CD4-positive, alpha-beta T cell treated with Interleukin-1 beta for 1 hour (primary cell): ENCODE data around the gene OTOA.
"Not testable (repeated sequence)": the region's sequence is repeated elsewhere in the genome, so short reads cannot be mapped to it uniquely, and the experiment has no call there.

Source experiments
- DNase-seq, 2 donors: peaks; one replicate each; pipeline ENCODE4 v3.0.0-alpha.2; 2020 to 2022

OTOA gene

DNA sequence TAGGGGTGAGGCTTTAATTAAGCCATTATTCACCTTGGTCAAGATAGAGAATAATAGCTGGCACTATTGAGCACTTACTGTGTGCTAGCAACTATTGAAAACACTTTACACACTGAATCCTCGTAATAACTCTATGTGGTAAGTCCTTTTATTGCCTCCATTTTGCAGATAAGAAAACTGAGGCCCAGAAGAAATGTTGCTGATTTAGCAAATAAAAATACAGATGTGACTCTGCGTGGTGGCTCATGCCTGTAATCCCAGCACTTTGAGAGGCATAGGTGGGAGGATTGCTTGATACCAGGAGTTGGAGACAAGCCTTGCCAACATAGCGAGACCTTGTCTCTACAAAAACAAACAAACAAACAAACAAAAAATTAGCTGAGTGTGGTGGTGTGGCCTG lies 19.4 kb downstream of the OTOA start:
- DNase-seq = no peak

DNA sequence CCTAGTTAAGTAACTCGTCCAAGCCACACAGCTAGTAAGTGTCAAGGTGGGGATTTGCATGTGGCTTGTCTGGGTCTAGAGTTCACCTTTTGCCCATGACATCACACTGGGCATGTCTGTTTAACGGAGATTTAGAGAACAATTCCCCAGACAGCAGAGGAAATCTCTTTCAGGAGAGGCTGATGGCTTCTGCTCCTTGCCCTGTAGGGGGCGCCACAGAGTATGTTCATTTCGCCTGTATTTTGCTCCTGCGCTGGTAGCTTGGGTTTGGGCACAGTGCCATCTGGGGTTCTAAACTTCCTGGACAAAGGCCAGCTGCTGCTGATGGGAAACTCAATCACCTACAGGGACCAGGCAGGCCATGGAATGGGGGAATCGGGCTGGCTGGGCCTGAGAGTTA lies 20.4 kb downstream of the OTOA start:
- peak; percentile 24 to 29 for DNase-seq

DNA sequence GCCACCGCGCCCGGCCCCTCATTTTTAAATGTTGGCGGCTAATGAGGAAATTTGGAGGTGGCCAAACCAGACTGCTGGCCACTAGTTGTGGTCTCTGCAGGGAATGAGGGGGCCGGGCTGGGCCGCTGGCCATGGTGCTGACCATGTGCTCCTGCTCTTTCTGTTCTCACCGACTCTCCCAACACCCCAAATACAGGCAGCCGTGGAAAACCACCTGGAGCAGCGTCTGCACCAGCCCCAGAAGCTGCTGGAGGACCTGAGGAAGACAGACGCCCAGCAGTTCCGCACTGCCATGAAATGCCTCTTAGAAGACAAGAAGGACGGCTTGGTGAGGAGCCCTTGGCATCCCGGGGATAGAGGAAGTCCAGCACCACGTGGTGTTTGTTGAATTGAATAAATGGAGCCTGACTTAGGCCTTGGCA lies 21.3 kb downstream of the OTOA start:
- DNase-seq = no peak

DNA sequence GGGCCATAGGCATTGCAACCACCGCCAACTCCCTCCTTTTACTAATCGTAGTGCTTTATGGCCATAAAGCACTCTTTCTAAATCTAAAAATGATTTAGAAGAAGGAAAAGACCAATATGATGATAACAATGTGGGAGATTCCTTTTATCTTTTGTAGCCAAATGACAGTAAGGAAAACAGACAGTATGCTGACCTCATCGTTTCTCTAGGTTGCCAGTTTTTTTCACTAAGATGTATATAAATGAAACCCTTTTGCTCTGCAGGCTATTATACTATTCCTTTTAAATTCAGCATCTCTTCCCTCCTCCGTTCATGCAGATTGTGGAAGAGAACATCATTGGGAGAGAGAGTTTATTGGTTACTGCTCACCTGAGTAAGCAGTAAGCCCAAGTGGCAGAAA lies 25.3 kb downstream of the OTOA start:
- DNase-seq = no peak

DNA sequence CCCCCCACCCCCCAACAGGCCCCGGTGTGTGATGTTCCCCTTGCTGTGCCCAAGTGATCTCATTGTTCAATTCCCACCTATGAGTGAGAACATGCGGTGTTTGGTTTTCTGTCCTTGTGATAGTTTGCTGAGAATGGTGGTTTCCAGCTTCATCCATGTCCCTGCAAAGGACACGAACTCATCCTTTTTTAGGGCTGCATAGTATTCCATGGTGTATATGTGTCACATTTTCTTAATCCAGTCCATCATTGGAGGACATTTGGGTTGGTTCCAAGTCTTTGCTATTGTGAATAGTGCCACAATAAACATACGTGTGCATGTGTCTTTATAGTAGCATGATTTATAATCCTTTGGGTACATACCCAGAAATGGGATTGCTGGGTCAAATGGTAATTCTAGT lies 27.2 kb downstream of the OTOA start:
- DNase-seq = not testable (repeated sequence)

DNA sequence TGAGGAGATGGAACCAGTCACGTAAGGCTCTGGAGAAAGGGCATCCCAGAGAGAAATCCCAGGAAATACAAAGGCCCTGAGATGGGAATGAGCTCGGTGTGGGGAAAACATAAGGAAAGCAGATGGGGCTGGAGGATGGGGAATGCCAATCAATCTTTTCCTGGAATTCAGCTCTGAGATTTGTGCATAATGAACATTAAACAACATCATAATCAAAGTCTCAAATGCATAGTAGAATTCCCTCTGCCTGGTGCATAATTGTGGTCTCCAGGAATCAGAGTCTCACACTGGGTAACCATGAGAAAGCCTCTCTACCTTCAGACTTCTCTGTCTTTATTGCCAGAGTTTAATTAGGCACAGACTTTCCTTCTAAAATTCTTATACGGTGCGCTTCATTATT lies 30.8 kb downstream of the OTOA start:
- DNase-seq = no peak

DNA sequence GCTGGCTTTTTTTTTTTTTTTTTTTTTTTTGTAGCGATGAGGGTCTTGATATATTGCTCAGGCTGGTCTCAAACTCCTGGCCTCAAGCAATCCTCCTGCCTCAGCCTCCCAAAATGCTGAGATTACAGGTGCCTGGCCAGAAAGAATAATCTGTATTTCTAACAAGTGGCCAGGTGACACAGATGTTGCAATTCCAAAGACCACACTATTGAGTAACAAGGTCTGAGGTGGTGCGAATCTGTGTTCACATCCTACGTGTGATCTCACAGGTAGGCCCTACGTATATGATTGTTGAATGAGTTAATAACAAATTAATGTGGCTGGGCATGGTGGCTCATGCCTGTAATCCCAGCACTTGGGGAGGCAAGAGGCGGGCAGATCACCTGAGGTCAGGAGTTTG lies 33.3 kb downstream of the OTOA start:
- no peak for DNase-seq

DNA sequence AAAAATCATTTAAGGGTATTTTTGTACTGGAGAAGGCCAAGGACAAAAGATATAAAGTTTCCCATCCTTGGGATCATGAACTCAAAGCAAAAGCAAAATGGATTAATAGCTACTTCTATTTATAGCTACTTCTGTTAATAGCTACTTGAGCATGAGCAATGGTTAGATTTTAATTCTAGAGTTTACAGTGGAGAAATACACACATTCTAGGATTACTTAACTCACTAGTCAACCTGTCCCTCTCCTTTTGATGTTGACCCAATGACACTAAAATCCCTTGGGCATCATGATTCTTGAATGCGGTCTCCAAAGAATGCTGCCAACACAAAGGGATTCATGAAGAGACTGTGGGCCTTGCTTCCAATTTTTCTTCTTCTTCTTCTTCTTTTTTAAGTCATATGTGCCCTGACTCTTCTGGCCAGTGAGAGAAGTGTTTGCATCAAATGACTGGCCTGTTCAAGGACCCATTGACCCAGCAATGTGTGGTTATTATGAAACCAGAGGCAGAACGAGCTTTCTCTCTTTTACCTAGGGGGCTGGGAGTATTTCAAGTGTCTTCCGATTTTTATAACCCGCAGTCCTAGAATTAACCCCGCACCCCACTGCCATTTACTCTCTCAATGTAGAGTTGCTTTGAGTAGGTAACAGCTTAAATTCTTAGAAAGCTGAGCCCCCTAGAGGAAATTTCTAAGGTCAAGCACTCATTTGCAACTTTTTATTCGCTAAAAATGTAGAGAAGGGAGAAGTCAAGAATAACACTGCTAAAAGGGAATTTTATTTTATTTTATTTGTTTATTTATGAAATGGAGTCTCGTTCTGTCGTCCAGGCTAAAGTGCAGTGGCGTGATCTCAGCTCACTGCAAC lies 34.6 kb downstream of the OTOA start:
- DNase-seq = no peak

DNA sequence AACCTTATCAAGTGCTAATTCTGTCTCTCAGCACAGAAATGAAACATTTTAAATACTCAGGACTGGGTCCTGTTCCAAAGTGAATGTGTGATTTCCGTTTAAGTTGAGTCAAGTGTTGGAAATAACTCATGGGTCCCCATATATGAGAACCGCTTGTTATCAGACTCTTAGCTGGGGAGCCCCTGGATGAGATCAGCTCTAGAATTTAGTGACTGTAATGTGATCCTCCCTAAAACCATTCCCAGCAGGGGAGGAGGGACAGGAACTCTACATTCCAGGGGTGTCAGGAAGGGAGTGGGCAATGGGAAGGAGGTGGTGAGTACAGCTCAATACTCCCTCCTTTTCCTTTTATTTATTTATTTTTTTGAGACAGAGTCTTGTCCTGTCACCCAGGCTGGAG lies 37.5 kb downstream of the OTOA start:
- no peak for DNase-seq

DNA sequence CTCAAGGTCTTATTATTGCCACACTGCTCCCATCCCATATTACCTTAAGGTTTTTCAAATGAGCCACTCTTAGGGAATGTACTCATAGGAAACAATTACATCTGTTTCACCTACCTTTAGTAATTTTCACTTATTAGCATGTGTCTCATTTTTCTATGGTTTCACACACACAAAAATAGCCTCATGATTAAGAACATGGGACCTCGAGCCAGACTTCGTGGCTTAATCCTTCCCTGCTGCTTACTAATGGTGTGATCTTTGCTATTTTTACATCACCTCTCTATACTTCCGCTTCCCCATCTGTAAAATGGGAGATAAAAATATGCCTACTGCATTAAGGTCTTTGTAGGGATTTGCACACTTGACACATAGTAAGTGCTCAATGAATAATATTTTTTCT lies 38.5 kb downstream of the OTOA start:
- no peak for DNase-seq

DNA sequence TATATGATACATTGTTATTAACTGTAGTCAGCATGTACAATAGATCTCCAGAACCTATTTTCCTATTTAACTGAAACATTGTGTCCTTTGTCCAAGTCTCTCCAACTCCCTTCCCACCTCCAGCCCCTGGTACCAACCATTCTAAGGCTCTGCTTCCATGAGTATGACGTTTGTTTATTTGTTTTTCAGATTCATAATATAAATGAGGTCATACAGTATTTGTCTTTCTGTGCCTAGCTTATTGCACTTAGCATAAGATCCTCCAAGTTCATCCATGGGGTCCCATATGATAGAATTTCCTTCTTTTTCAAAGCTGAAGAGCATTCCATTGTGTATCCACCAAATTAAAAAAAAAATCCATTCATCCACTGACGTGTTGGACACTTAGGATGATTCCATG lies 39.4 kb downstream of the OTOA start:
- no peak for DNase-seq

DNA sequence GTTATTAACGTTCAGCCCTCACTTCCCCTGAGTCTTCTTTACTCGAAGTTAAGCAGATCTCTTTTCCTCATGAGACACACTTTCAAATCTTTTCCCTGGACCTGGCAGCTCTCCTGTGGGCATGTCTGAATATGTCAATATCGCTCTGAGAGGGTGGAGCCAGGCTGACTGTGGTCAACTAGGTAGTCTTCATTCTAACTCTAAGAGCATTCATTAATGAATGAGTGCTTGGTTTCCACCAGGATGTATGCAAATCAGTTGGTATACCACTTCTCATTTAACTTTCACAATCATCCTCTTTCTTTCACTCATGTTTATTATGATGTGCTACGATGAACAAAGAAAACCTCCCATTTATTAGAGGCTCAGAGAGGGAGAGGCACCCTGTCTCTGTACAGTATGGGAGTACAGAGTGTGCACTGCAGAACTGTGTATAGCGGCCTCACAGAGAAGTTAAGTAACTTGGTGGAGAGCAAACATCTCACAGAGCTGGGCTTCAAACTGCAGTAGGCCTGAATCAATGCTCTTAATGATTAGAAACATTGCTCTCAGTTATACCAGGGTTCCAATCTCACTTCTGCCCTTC lies 39.9 kb downstream of the OTOA start:
- DNase-seq = no peak

DNA sequence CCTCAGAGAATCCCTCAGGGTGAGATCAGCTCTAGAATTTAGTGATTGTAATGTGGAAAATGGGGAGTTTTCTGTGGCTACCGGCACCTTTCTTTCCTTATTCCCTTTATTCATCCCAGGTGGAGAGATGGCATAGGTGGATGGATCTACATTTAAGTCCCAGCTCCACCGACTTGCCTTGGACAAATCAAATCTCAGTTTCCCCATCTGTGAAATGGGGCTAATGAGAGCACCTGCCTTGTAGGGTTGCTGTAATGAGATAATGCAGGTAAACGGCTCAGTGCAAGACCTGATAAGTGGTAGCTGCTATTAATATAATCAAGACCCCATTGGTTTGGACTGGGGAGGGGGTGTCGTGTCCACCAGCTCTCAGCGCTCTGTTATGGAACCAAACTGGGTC lies 40.5 kb downstream of the OTOA start:
- no peak for DNase-seq

DNA sequence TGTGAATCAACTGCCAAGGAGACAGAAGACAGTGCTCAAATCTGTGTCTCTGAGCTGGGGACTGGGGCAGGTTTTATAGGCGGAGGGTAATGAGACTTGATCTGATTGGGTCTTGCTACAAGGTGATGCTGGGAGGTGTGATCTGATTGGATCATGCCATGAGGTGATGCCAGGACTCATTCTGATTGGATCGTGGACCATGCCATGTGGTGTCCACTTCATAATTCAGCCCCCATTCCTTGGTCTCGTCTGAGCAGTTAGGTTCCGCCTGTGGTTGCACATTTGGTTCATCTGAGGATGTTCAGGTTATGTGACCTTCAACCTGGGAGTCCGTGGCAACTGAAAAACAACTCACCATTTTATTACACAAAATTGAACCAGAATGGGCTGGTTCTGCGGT lies 41.0 kb downstream of the OTOA start:
- DNase-seq = no peak

DNA sequence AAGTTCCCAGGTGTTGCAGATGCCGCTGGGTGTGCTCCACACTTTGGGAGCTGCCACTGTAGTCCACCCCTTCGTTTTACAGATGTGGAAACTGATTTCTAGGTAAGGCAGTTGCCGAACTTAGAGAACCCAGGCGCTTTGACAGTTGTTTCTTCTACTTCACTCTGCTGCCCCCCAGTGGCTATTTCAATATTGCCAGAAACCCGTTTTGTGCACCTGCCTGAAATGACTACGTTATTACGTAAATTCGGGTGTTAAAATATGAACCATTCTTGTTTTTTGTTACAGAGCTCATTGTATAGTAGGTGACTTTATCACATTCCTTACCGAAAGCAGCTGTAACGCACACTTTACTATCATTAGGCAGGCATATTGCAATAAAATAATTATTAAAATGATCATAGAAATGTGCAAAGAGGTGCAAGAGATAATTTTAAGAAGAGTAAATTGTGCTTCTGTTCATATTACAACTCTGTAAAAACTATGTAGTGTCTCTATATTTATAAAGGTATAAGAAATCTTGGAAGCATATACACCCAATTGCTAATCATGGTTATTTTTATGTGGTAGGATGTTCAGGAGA lies 44.9 kb downstream of the OTOA start:
- DNase-seq = peak; percentile 81 to 87

DNA sequence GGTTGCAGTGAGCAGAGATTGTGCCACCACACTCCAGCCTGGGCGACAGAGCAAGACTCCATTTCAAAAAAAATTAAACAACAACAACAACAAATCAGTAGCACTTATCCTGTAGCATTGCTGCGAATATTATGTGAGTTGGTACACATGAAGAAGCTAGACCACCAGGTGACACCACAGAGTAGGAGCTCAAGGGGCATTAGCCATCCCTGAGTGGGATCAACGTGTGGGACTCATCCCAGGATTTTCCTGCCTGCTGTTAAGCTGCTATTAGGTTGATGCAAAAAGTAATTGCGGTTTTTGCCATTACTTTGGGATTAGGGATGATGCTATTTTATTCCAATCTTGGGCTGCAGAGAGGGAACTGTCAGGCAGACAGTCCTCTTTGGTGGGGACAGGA lies 47.2 kb downstream of the OTOA start:
- no peak for DNase-seq

DNA sequence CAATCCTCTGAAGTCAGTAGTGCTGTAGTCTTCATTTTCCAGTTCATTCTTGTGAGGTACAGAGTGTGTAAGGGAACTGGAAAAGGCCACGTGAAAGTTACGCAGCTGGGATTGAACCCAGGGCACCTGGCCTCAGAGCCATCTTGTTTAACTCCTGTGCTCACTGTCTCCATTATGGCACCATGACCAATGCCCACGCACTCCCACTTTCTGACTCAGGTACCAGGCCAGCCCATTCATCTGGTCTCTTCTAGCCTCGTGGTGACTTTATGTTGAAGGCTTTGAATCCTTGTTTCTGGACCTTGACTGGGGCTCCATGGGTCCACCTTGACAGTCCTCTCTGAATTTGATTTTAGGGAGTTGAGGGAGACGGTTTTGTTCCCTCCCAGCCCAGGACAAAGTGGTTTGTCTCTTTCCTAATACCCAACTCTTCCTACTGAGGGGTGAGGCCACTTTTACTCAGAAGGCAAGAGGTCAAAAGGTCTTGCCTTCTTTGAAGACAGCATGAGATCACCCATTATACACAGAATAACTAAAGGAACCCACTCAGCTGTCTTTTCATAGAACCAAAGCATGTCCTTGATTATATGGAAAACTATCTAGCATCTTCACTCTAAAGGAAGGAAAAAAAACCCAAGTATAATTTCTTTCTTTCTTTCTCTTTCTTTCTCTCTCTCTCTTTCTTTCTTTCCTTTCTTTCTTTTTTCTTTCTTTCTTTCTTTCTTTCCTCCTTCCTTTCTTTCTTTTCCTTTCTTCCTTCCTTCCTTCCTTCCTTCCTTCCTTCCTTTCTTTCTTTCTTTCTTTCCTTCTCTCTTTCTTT lies 50.0 kb downstream of the OTOA start:
- no peak for DNase-seq

DNA sequence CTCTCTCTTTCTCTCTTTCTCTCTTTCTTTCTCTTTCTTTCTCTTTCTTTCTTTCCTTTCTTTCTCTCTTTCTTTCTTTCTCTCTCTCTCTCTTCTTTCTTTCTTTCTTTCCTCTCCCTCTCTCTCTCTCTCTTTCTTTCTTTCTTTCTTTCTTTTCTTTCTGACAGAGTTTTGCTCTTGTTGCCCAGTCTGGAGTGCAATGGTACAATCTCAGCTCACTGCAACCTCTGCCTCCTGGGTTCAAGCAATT lies 50.5 kb downstream of the OTOA start:
- not testable (repeated sequence) for DNase-seq

DNA sequence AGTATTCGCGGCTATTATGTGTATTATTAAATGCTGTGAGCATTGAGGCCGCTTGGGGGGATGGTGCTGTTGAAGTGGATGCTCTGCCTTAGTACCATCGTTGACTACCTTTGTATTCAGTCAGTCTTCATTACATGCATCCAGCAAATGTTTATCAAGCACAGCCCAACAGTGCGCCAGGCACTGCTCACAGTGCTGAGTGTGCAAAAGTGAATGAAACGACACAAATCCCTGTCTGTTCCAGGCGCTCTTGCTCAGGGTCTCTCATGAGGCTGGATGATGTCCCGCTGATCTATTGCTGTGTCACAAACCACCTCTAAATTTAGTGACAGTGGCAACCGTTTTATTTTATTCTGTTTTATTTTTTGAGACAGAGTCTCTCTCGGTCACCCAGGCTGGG lies 53.8 kb downstream of the OTOA start:
- DNase-seq = no peak

DNA sequence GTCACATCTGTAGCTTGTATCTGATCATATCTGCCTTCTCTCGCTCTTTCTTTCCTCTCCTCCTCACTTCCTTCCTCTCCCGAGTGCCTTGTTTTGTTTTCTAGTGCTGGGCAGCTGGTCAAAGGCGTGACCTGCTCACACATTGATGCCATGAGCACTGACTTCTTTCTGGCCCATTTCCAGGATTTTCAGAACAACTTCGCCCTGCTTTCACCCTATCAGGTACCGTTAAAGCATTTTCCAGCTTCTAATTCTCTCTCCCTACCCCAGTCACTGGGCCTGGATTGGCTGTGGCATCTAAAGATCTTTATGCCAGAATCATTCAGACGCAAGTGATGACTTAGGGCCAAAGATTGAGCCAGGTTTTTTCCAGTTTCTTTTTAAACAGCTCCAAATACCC lies 55.5 kb downstream of the OTOA start:
- DNase-seq = no peak

DNA sequence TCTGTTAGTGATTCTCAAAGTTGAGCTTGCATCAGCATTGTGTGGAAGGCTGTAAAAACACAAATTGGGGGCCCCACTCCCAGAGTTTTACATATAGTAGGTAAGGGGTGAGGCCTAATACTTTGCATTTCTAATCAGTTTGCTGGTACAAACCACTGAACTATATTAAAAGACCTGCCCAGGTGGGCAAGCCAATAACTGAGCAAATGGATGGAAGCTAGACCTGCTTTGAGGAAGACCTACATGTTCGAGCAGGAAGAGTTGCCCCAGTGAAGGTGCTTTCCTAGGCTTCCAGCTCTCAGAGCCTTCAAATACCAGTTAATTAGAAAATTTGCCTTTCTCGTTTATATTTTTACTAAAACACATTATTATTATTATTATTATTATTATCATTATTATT lies 56.8 kb downstream of the OTOA start:
- no peak for DNase-seq

DNA sequence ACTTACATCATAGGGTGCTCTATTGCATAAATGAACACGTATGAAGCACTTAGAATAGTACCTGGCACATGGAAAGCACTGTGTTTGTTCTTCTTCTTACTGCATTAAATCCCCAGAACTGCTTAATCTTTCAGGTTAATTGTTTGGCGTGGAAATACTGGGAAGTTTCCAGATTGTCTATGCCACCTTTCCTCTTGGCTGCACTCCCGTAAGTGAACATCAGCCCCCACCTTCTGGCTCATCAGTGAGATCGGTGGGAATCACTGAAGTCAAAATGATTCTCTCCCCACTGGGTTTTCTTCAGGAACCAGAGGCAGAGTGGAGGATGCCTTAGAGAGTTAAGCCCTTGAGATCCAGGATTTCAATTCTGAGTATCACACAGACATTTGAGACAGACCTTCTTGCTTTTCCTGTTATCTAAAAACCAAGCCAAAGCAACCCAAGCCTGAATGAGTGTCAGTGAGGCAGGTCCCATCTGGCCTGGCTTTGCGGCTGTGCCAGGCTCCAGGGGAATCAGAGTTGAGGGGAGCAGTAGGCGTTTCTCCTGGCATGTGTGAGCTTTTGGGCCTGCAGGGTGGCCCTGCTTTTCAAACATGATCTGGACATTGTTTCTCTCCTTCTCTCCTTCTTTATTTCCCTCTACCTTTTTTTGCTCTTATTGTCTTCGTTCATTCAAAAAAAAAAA lies 59.1 kb downstream of the OTOA start:
- no peak for DNase-seq

DNA sequence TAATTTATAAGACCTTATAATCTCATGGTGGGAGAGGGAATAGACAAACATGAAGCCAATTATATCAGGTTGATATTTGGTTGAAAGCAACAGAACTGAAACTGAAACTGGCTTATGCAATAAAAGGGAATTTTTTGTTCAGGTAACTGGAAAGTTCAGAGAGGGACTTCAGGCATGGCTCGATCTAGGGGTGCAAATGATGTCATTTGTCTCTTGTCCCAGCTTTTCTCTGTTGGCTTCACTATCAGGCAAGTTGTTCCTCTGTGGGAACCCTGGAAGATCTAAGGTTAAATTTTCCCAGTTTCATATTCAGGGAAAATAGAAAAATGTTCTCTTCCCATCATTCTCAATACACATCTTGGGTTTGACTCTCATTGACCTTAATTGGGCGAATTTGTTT lies 59.8 kb downstream of the OTOA start:
- no peak for DNase-seq
